ENCODE results near the gene NRL. TPM values are rescaled to one million over a fixed set of nuclear protein-coding genes. Genes with fewer than 3 reads are reported as not detected.

NRL gene
- total and polyA plus RNA-seq, 10 of the 15 experiments (the other 5 are each of a cell fraction or from before 2014, with no cell fraction given): 0.11 to 4.4 (median 2.2) TPM

GRCh38 chr14:24133735-24134134 is 19.0 kb upstream of the NRL start:
- ChIA-PET POLR2A (interaction anchor here (0.5 to 11.6 kb wide), 6 partner anchors 12 to 1118 kb away, joined by 3 to 276 read pairs (median 7); partner anchors contain the start of genes DCAF11, NRL, PSME2 and RNF31), RAD21 (ENCODE audit: unreplicated experiment) (interaction anchor here (1.3 to 1.6 kb wide), 2 partner anchors 13 to 18 kb away, joined by 6 to 11 read pairs; partner anchors contain the start of genes DCAF11, NRL and PSME2), CTCF (interaction anchor here (0.7 to 1.7 kb wide), 5 partner anchors 9 to 174 kb away, joined by 3 to 8 read pairs (median 4); partner anchors contain the start of gene MDP1), SMC1A (ENCODE audit: uncharacterized antibody, unreplicated experiment) (interaction anchor here (1.5 to 7.7 kb wide), 3 partner anchors 12 to 76 kb away, joined by 3 to 70 read pairs (median 5); partner anchors contain the start of genes DCAF11 and NRL)
- DNase-seq (ENCODE audit: low read depth, low spot score): no peak
- intact Hi-C loops (cut with micrococcal nuclease; ENCODE audit: unreplicated experiment) (no loop called here), in situ Hi-C loops (cut with MboI) (no loop called here)
- Histone ChIP-seq H2AFZ (ENCODE audit: control insufficient read depth, low read depth, low read length) (no peak overlapping the region), H3K9me3 (replicated peaks; ENCODE audit: control insufficient read depth, insufficient read depth, low read length) (no peaks in the 10 kb centered on the region), H3K4me1 (ENCODE audit: control insufficient read depth, insufficient read depth, low read length) (peaks cover 31% of the 10 kb centered on the region), H3K79me2 (ENCODE audit: control insufficient read depth, insufficient read depth, low read length) (peaks cover 30% of the 10 kb centered on the region), H3K27ac (ENCODE audit: control insufficient read depth, insufficient read depth) (no peak overlapping the region), H4K20me1 (ENCODE audit: control insufficient read depth, insufficient read depth) (no peaks in the 10 kb centered on the region), H3K4me3 (no peak overlapping the region), H3K36me3 (ENCODE audit: control insufficient read depth in 2 of 2, insufficient read depth in 2 of 2, low read length in 1 of 2) (peaks cover 5 to 9% of the 10 kb centered on the region in 2 experiments; a peak in 3 of 4 replicates), H3K4me2 (ENCODE audit: control insufficient read depth, insufficient read depth) (no peak overlapping the region), H3K9ac (ENCODE audit: control insufficient read depth, insufficient read depth, low read length) (no peak overlapping the region), H3K27me3 (replicated peaks in 1 of 2; ENCODE audit: control insufficient read depth in 2 of 2, insufficient read depth in 2 of 2, low read length in 1 of 2) (no peaks in the 10 kb centered on the region)
- no peak for TF ChIP-seq SP1 (IDR thresholded peaks at IDR 0.05; ENCODE audit: low read depth, low read length)
- TF ChIP-seq PML (IDR thresholded peaks at IDR 0.05; ENCODE audit: low read length): no peak
- TF ChIP-seq ZBED1 (IDR thresholded peaks at IDR 0.05; ENCODE audit: borderline replicate concordance): no peak
- no peak for TF ChIP-seq BACH1 (IDR thresholded peaks at IDR 0.05; ENCODE audit: borderline replicate concordance)
- TF ChIP-seq ETV6 (conservative IDR thresholded peaks at IDR 0.05 in 1 of 2, IDR thresholded peaks at IDR 0.05 in 1 of 2; ENCODE audit: borderline replicate concordance in 1 of 2, low read depth in 1 of 2): no peak
- no peak for TF ChIP-seq TCF12 (IDR thresholded peaks at IDR 0.05; ENCODE audit: low read depth, low read length)
- no peak for TF ChIP-seq CHD4 (IDR thresholded peaks at IDR 0.05)
- BruUV-seq (replicated peaks): no TSS peak
- ATAC-seq: no peak
- WGBS (ENCODE audit: insufficient coverage, insufficient replicate concordance, low lambda C conversion rate, missing lambda C conversion rate): 100% methylated on average over 1 of the region's 1 CpG
- no peak for FAIRE-seq

- no peak for DNase-seq (ENCODE audit: low read depth, low spot score)
- peaks cover 26% of the 10 kb centered on the region for H3K4me1 ChIP-seq (ENCODE audit: control insufficient read depth, insufficient read depth, low read length)
- no peak for FAIRE-seq
- WGBS (ENCODE audit: insufficient coverage, insufficient replicate concordance, low lambda C conversion rate, missing lambda C conversion rate): 96% methylated on average over 2 of the region's 2 CpGs
- in situ Hi-C loops (cut with MboI): no loop called here
- ChIA-PET POLR2A (interaction anchor here (0.7 to 11.6 kb wide), 2 partner anchors 11 to 40 kb away, joined by 5 to 276 read pairs; partner anchors contain the start of genes DCAF11 and NRL), SMC1A (ENCODE audit: uncharacterized antibody, unreplicated experiment) (interaction anchor here (0.9 to 7.7 kb wide), 3 partner anchors 12 to 19 kb away, joined by 3 to 70 read pairs (median 3); partner anchors contain the start of genes DCAF11 and NRL), RAD21 (ENCODE audit: unreplicated experiment) (interaction anchor here (1.3 kb wide), 1 partner anchor 13 kb away, joined by 6 read pairs; the partner anchor contains the start of gene PSME2), CTCF (interaction anchor here (1.2 to 1.7 kb wide), 3 partner anchors 9 to 42 kb away, joined by 4 to 8 read pairs (median 5); no protein-coding TSS in a partner anchor)
- H2AFZ ChIP-seq (ENCODE audit: control insufficient read depth, low read depth, low read length): no peak overlapping the region
- peaks cover 23% of the 10 kb centered on the region for H3K79me2 ChIP-seq (ENCODE audit: control insufficient read depth, insufficient read depth, low read length)
- intact Hi-C loops (cut with micrococcal nuclease; ENCODE audit: unreplicated experiment): no loop called here
- peaks cover 2 to 5% of the 10 kb centered on the region in 2 experiments; a peak in 3 of 4 replicates for H3K36me3 ChIP-seq (ENCODE audit: control insufficient read depth in 2 of 2, insufficient read depth in 2 of 2, low read length in 1 of 2)
- no peak for ATAC-seq
- H3K4me3 ChIP-seq: no peak overlapping the region
- no peak overlapping the region for H3K27ac ChIP-seq (ENCODE audit: control insufficient read depth, insufficient read depth)
- H3K9me3 ChIP-seq (replicated peaks; ENCODE audit: control insufficient read depth, insufficient read depth, low read length): no peaks in the 10 kb centered on the region
- no TSS peak for BruUV-seq (replicated peaks)
- no peaks in the 10 kb centered on the region for H3K27me3 ChIP-seq (replicated peaks in 1 of 2; ENCODE audit: control insufficient read depth in 2 of 2, insufficient read depth in 2 of 2, low read length in 1 of 2)
- no peaks in the 10 kb centered on the region for H4K20me1 ChIP-seq (ENCODE audit: control insufficient read depth, insufficient read depth)
- H3K4me2 ChIP-seq (ENCODE audit: control insufficient read depth, insufficient read depth): no peak overlapping the region
- no peak overlapping the region for H3K9ac ChIP-seq (ENCODE audit: control insufficient read depth, insufficient read depth, low read length)
- TF ChIP-seq BACH1 (IDR thresholded peaks at IDR 0.05; ENCODE audit: borderline replicate concordance): no peak
- no peak for TF ChIP-seq SUZ12 (IDR thresholded peaks at IDR 0.05; ENCODE audit: unreplicated experiment)
- no peak for TF ChIP-seq NBN (IDR thresholded peaks at IDR 0.05)
- no peak for TF ChIP-seq EZH2 (IDR thresholded peaks at IDR 0.05; ENCODE audit: borderline replicate concordance, control insufficient read depth, low read depth, low read length)
- no peak for TF ChIP-seq TARDBP (IDR thresholded peaks at IDR 0.05; ENCODE audit: borderline replicate concordance)
- TF ChIP-seq, protein P1, sequence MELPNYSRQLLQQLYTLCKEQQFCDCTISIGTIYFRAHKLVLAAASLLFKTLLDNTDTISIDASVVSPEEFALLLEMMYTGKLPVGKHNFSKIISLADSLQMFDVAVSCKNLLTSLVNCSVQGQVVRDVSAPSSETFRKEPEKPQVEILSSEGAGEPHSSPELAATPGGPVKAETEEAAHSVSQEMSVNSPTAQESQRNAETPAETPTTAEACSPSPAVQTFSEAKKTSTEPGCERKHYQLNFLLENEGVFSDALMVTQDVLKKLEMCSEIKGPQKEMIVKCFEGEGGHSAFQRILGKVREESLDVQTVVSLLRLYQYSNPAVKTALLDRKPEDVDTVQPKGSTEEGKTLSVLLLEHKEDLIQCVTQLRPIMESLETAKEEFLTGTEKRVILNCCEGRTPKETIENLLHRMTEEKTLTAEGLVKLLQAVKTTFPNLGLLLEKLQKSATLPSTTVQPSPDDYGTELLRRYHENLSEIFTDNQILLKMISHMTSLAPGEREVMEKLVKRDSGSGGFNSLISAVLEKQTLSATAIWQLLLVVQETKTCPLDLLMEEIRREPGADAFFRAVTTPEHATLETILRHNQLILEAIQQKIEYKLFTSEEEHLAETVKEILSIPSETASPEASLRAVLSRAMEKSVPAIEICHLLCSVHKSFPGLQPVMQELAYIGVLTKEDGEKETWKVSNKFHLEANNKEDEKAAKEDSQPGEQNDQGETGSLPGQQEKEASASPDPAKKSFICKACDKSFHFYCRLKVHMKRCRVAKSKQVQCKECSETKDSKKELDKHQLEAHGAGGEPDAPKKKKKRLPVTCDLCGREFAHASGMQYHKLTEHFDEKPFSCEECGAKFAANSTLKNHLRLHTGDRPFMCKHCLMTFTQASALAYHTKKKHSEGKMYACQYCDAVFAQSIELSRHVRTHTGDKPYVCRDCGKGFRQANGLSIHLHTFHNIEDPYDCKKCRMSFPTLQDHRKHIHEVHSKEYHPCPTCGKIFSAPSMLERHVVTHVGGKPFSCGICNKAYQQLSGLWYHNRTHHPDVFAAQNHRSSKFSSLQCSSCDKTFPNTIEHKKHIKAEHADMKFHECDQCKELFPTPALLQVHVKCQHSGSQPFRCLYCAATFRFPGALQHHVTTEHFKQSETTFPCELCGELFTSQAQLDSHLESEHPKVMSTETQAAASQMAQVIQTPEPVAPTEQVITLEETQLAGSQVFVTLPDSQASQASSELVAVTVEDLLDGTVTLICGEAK (IDR thresholded peaks at IDR 0.05; ENCODE audit: borderline replicate concordance): no peak
- TF ChIP-seq IKZF1 (conservative IDR thresholded peaks at IDR 0.05): no peak
Measured at GRCh38 chr14:24132976-24133375, 18.2 kb upstream of the NRL start.

Data from GM12878 (cell line).